ENCODE measurements around the gene ERBB2. TPM values are rescaled to one million over a fixed set of nuclear protein-coding genes. Genes with fewer than 3 reads are reported as not detected.

The ERBB2 gene
- total and polyA plus RNA-seq, 2 of the 13 experiments (the other 11 are each of a cell fraction or from before 2014, with no cell fraction given) = 57.7 to 64.1 TPM

GRCh38 chr17:39751016-39751543 lies 51.2 kb downstream of the ERBB2 start (continued):
- TF ChIP-seq ZNF121 (CRISPR knock-in tag; IDR thresholded peaks at IDR 0.05) = peak; percentile 83
- TF ChIP-seq, protein P1, sequence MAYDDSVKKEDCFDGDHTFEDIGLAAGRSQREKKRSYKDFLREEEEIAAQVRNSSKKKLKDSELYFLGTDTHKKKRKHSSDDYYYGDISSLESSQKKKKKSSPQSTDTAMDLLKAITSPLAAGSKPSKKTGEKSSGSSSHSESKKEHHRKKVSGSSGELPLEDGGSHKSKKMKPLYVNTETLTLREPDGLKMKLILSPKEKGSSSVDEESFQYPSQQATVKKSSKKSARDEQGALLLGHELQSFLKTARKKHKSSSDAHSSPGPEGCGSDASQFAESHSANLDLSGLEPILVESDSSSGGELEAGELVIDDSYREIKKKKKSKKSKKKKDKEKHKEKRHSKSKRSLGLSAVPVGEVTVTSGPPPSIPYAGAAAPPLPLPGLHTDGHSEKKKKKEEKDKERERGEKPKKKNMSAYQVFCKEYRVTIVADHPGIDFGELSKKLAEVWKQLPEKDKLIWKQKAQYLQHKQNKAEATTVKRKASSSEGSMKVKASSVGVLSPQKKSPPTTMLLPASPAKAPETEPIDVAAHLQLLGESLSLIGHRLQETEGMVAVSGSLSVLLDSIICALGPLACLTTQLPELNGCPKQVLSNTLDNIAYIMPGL (CRISPR knock-in tag; IDR thresholded peaks at IDR 0.05; ENCODE audit: borderline replicate concordance in 1 of 2, low read depth in 1 of 2) = peak in 1 of 2 experiments; percentile 58; a peak in 2 of 4 replicates
- no peak for TF ChIP-seq HMGA1 (CRISPR knock-in tag; conservative IDR thresholded peaks at IDR 0.05)
- 0 out of 2 replicates have a peak, but pooled peaks have one; percentile 3 for TF ChIP-seq ZNF292 (CRISPR knock-in tag; IDR thresholded peaks at IDR 0.05; ENCODE audit: borderline replicate concordance, low read depth)
- 0 out of 2 replicates have a peak, but pooled peaks have one; percentile 49 for TF ChIP-seq ZNF839 (CRISPR knock-in tag; IDR thresholded peaks at IDR 0.05; ENCODE audit: borderline replicate concordance)
- TF ChIP-seq ADNP (CRISPR knock-in tag; IDR thresholded peaks at IDR 0.05) = peak; percentile 85
- TF ChIP-seq PATZ1 (CRISPR knock-in tag; IDR thresholded peaks at IDR 0.05) = 0 out of 2 replicates have a peak, but pooled peaks have one; percentile 36
- peak; percentile 94 for TF ChIP-seq ZMYM3 (CRISPR knock-in tag; IDR thresholded peaks at IDR 0.05)
- TF ChIP-seq ZFP90 (CRISPR knock-in tag; IDR thresholded peaks at IDR 0.05; ENCODE audit: borderline replicate concordance) = 0 out of 2 replicates have a peak, but pooled peaks have one; percentile 30
- TF ChIP-seq RFXAP (CRISPR knock-in tag; IDR thresholded peaks at IDR 0.05; ENCODE audit: borderline replicate concordance) = 0 out of 2 replicates have a peak, but pooled peaks have one; percentile 23
